Heart left ventricle (tissue), 16 donors: ENCODE measurements around the gene OLA1. TPM values are rescaled to one million over a fixed set of nuclear protein-coding genes. Genes with fewer than 3 reads are reported as not detected.
A peak's percentile ranks its signal among the peaks of the same experiment; 100 is the strongest.

ENCODE experiments used
- ATAC-seq, 4 donors: fragments of 200-7000 bp; cut with Tn5 transposase; one replicate each; pipeline ENCODE4 v1.9.1; 2020 to 2022; ENCODE audit warnings: moderate library complexity in 4 of 4, mild to moderate bottlenecking in 3 of 4, moderate number of reproducible peaks in 1 of 4
- DNase-seq, 5 donors: peaks; one replicate each; pipeline ENCODE4 v3.0.0-alpha.2; 2020
- H3K27ac ChIP-seq, 12 donors: fragments of 200-600 bp; sonication (generic) in 4 of 12; one replicate each; pipeline versions ENCODE4 v1.5.0 to v1.8.0; 2016 to 2022; ENCODE audit warnings: mild to moderate bottlenecking in 2 of 12
- H3K27me3 ChIP-seq, 9 donors: fragments of 200-600 bp; sonication (generic) in 2 of 9; one replicate each; pipeline versions ENCODE4 v1.5.1 to v1.8.0; 2016 to 2022; ENCODE audit warnings: mild to moderate bottlenecking in 3 of 9
- H3K36me3 ChIP-seq, 9 donors: fragments of 200-600 bp; sonication (generic) in 2 of 9; one replicate each; pipeline versions ENCODE4 v1.5.0 to v1.8.0; 2018 to 2022; ENCODE audit warnings: mild to moderate bottlenecking in 2 of 9
- H3K4me1 ChIP-seq, 12 donors: fragments of 200-600 bp; sonication (generic) in 4 of 12; one replicate each; pipeline versions ENCODE4 v1.5.0 to v1.8.0; 2016 to 2022; ENCODE audit warnings: mild to moderate bottlenecking in 3 of 12
- H3K4me3 ChIP-seq, 12 donors: fragments of 200-600 bp; sonication (generic) in 4 of 12; one replicate each; pipeline versions ENCODE4 v1.5.0 to v1.8.0; 2017 to 2022; ENCODE audit warnings: mild to moderate bottlenecking in 9 of 12, moderate library complexity in 4 of 12
- H3K9me3 ChIP-seq, 12 donors: fragments of 200-600 bp; sonication (generic) in 4 of 12; one replicate each; pipeline versions ENCODE4 v1.5.0 to v1.8.0; 2016 to 2022; ENCODE audit warnings: mild to moderate bottlenecking in 1 of 12
- CTCF ChIP-seq, 12 donors: fragments of 200-600 bp; sonication (generic) in 4 of 12; IDR thresholded peaks; one replicate each; pipeline versions ENCODE4 v1.5.0 to v1.8.0; 2018 to 2022; ENCODE audit warnings: antibody characterized with exemption in 12 of 12, mild to moderate bottlenecking in 5 of 12
- POLR2A ChIP-seq, 2 donors: fragments of 450-650 bp; IDR thresholded peaks; one replicate each; pipeline ENCODE4 v1.6.1; 2017; ENCODE audit warnings: antibody characterized with exemption in 2 of 2, mild to moderate bottlenecking in 2 of 2, moderate library complexity in 2 of 2
- WGBS, 4 donors: extraction: QIAGEN DNeasy Blood & Tissue Kit in 2 of 4; methylation state at CpG; one replicate each; pipeline versions ENCODE4 v1.1.5 to v1.1.7; 2013 to 2018; 5-methylcytosine and 5-hydroxymethylcytosine counted together
- intact Hi-C, 10 donors: fragments of 100-400 bp; cut with DNase I; formaldehyde crosslinking; loops; one replicate each; pipeline versions ENCODE4 v1.11.1 to v1.14.2; 2022
- polyA plus RNA-seq, 2 donors: library from polyadenylated mRNA; stranded (reverse); fragments of 200-250 nt; gene quantifications; one replicate each; pipeline ENCODE4 v1.2.3, GENCODE V29; 2013
- total RNA-seq, 9 donors: library from RNA; depleted of rRNA in 2 of 9; stranded (reverse); fragments of >200 nt in 2 of 9; fragmentation: NEBNext Ultra II Directional in 3 of 9; extraction: Animal tissue kit (Norgen Biotek cat#: 25700) in 3 of 9; gene quantifications; one replicate each; pipeline versions ENCODE4 v1.1.0 to v1.2.4, GENCODE V29; 2016 to 2023
- donor health status: ischemic (EF 13 %, LVEDD 7.1; RV severe dilation, severe dysfunction).
- donor health status: healthy with polysubstance abuse.
- donor health status: DM: no; HTN: yes; CAD: no.
- donor health status: DM: no; HTN: no; CAD: no.
- donor health status: ischemic (EF 25% LVEDD 6.9; RV normal size, moderate dysfunction).
- donor health status: ischemic (EF 25% LVEDD 5.7; RV mildly dilated, moderate dysfunction).
- donor health status: healthy.
- donor health status: DM: yes; HTN: yes; CAD: no.
- donor health status: ischemic (EF 35%, LVEDD 5.7; RV mildly dilated, moderate dysfunction).
- donor health status: nonischemic (EF 11% LVEDD 7.7; RV severe dilation, severe dysfunction).
- donor health status: DM: yes; HTN: yes; CAD: no.
- donor health status: PGD.
- donor health status: ischemic (EF 29% LVEDD 5.4; RV normal size, mild dysfunction).
- donor health status: nonischemic (EF 23%, LVEDD 6.1; RV moderate dilation, normal function).

OLA1 gene
- total and polyA plus RNA-seq, 11 donors: 41.5 to 91.7 (median 72.5) TPM

- Histone ChIP-seq H3K27ac (no peak overlapping the region), H3K4me3 (no peak overlapping the region), H3K27me3 (no peaks in the 10 kb centered on the region), H3K9me3 (no peaks in the 10 kb centered on the region), H3K4me1 (no peaks in the 10 kb centered on the region), H3K36me3 (no peaks in the 10 kb centered on the region)
- no peak for TF ChIP-seq CTCF (IDR thresholded peaks at IDR 0.05)
- TF ChIP-seq POLR2A (IDR thresholded peaks at IDR 0.05): no peak
- WGBS, 4 donors: 89 to 93% (median 91%) methylated on average over 2 to 3 of the region's 3 CpGs
- ATAC-seq (no peak), DNase-seq (no peak)
- intact Hi-C loops: loop anchor here in 9 of 10 donors (10.0 kb wide), 3 partner anchors 161 to 641 kb away; no protein-coding TSS in a partner anchor
Measured at GRCh38 chr2:174046172-174046571, 202.2 kb downstream of the OLA1 start.

GRCh38 chr2:174044556-174044955 is 203.8 kb downstream of the OLA1 start:
- no peak for DNase-seq
- ATAC-seq: no peak
- H3K27ac ChIP-seq: no peak overlapping the region
- TF ChIP-seq POLR2A (IDR thresholded peaks at IDR 0.05) (no peak), CTCF (IDR thresholded peaks at IDR 0.05) (no peak)
- H3K4me1 ChIP-seq: peaks cover 0 to 9% (median 2%) of the 10 kb centered on the region in 12 donors
- H3K36me3 ChIP-seq: no peaks in the 10 kb centered on the region
- no peaks in the 10 kb centered on the region for H3K9me3 ChIP-seq
- H3K4me3 ChIP-seq: no peak overlapping the region
- intact Hi-C loops: loop anchor here in 9 of 10 donors (5.0 to 10.0 kb wide), 8 partner anchors 77 to 640 kb away; partner anchors contain the start of gene SP3 (in 1 of the 9)
- 84 to 91% (median 87%) methylated on average over 3 of the region's 3 CpGs for WGBS, 4 donors
- no peaks in the 10 kb centered on the region for H3K27me3 ChIP-seq

- no peaks in the 10 kb centered on the region for H3K27me3 ChIP-seq
- intact Hi-C loops: loop anchor here in 9 of 10 donors (2.0 to 10.0 kb wide), 11 partner anchors 73 to 636 kb away; partner anchors contain the start of gene SP3 (in 3 of the 9)
- DNase-seq: no peak
- H3K4me3 ChIP-seq: no peak overlapping the region
- peak overlapping the region in 7 of 12 donors; percentile 7 to 97 (median 85) for H3K27ac ChIP-seq
- WGBS, 4 donors: 94 to 98% (median 97%) methylated on average over 2 of the region's 2 CpGs
- no peaks in the 10 kb centered on the region for H3K9me3 ChIP-seq
- ATAC-seq: no peak
- no peak for TF ChIP-seq CTCF (IDR thresholded peaks at IDR 0.05)
- no peak for TF ChIP-seq POLR2A (IDR thresholded peaks at IDR 0.05)
- H3K36me3 ChIP-seq: no peaks in the 10 kb centered on the region
- H3K4me1 ChIP-seq: peaks cover 0 to 46% (median 23%) of the 10 kb centered on the region in 12 donors
Measured at GRCh38 chr2:174040417-174040701, 208.0 kb downstream of the OLA1 start.

- intact Hi-C loops: loop anchor here (2.0 to 10.0 kb wide), 15 partner anchors 42 to 635 kb away; partner anchors contain the start of gene SP3 (in 5 of the 10)
Measured at GRCh38 chr2:174039551-174040416, 208.5 kb downstream of the OLA1 start.

More at GRCh38 chr2:174039551-174040416, 208.5 kb downstream of the OLA1 start:
- WGBS, 4 donors: 23 to 33% (median 28%) methylated on average over 16 of the region's 16 CpGs
- Histone ChIP-seq H3K9me3 (no peaks in the 10 kb centered on the region), H3K27ac (peak overlapping the region; percentile 57 to 97 (median 85)), H3K36me3 (no peaks in the 10 kb centered on the region), H3K4me1 (peaks cover 0 to 48% (median 23%) of the 10 kb centered on the region in 12 donors), H3K27me3 (no peaks in the 10 kb centered on the region), H3K4me3 (peak overlapping the region in 7 of 12 donors; percentile 6 to 20 (median 16))
- TF ChIP-seq POLR2A (IDR thresholded peaks at IDR 0.05) (no peak), CTCF (IDR thresholded peaks at IDR 0.05) (peak; percentile 81 to 94 (median 88))
- DNase-seq (peak; percentile 86 to 93 (median 89)), ATAC-seq (peak; percentile 75 to 90 (median 86))
